GM19467 (cell line): ENCODE measurements around the gene APBA1.

Source experiments
- ATAC-seq: cut with Tn5 transposase; IDR thresholded peaks from one replicate; pipeline ENCODE4 v1.9.1; 2021; ENCODE audit warnings: mild to moderate bottlenecking, moderate library complexity; ENCODE audit not compliant: unreplicated experiment

APBA1 gene

DNA sequence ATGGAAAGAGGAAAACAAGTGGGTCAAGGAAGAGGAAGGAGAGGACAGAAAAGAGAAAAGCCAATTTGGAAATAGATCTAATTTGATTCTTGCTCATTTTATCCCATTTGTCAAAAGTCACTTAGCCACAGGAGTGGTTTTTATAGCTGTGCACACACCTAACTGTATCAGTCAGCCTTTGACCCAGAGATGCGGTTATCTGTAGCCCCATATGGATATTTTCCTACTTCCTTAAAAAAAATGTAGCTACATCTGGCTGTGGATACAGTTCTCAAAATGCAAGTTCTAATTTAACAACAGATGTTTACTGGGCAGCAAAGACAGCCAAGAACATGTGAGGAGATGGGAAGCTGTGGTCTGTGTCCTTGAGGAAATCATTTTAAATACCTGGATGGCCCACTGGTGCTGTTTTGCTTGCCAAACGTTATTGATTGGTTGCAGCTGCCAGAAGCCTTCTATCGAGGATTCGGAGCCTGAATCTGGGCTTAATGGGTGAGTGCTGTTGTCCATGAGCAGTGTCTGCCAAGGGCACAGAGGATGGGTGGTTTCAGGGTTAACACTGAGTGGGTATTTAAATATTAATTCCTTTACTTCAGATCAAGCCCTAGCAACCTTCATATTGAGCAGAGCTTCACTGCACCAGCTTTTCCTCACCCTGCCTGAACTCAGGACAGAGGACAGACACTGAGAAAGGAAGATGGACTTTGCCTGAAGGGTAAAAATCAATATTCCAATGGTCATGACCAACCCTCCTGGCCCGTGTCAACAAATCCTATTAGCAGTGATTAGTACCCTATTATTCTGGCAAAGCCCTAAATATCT lies 92.2 kb downstream of the APBA1 start:
- ATAC-seq: no peak

DNA sequence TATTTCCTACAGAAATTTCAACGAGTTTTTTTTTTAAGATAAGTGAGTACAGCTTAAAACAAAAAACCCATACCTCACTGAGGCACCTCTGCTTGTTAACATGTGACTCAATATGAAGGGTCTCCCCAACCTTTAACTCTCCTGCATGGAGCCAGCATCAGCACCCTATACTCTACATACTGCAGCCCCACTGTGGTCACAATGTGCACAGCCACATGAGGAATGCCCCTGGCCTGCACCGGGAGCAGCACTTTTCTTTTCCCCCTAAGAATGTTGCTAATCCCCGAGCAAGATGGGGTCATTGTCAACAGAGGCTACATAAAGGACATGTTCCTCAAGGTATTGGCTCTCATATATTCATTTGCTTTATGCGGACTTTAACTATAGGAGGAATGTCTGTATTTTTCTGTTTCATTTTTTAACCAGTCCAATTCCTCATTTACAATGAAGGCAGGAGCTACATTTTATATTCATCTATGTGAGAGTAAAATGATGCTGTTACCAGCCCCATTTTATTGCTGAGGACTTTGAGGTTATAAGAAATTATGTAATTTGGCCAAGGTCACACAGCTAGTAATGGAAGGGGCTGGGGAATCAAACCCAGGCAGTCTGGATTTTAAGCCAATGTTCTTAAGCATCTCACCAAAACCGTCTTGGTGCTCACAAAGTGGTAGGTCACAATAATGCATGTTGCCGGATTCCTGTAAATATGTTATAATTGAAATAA lies 93.0 kb downstream of the APBA1 start:
- no peak for ATAC-seq

DNA sequence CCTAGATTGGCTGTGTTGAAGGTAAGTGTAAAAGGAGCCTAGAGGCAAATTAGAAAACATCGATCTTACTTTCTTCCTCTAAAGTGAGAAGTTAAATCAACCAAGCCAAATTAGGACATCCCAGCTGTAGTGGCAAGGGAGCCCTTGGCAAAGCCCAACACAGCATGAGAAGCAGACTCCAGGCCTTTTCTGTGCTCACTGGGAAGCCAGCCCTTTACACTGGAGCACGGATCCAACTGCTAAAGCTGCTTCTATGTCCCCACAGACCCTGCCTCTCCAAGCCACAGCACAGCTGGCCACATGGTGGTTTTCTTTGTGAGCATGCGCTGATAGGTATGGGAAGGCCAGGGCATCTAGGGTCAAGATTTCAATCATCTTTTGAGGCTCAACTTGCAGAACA lies 94.1 kb downstream of the APBA1 start:
- no peak for ATAC-seq

DNA sequence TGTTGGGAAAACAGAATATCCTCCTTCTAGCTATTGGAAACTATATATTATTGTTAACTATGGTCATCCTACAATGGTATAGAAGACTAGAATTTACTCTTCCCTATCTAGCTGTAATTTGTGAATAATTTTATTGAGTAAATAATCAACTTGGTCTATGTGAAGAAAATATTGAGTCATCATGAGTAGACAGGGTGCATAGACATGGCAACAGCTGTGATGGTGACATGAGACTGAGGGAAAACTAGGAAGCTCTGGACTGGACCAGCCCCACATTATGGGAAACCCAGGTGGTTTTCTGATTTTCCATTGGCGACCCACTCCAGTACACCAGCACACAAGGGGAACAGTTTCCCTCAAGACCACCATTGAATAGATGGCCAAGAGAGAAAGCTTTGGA lies 95.0 kb downstream of the APBA1 start:
- no peak for ATAC-seq

DNA sequence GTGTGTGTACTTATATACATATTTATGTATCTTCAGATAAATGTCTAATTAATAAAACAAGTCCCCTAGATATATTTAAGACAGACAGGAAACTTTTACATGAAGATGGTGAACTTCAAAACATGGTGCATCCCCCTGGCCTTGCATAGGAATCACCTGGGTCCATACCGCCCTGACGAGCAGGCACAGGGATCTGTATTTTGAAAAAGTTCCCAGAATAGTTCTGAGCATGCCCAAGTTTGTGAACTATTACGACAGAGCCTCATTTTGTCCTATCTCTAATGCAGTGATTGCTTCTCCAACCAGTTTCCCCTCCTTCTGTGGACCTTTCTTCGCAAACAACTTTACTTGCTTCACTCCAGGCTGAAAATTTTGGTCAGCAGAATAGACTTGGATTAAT lies 98.1 kb downstream of the APBA1 start:
- no peak for ATAC-seq

DNA sequence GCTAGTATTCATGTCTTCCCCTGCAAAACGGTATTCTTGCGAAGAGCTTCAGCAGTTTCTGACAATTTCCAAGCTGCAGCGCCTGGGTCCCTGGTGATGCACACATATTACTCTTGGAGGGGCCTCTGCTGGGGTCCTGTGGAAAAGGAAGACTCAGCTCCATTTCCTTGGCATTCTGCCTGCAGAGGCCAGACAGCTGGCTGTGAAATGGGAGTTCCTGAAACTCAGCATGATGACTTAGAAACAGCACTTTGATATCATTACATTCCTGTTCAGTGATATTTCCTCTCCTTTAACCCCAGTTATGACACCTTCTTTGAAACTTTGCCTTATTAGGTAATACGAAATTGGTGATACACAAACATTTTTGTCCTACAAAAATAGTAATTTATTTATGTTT lies 98.5 kb downstream of the APBA1 start:
- no peak for ATAC-seq

DNA sequence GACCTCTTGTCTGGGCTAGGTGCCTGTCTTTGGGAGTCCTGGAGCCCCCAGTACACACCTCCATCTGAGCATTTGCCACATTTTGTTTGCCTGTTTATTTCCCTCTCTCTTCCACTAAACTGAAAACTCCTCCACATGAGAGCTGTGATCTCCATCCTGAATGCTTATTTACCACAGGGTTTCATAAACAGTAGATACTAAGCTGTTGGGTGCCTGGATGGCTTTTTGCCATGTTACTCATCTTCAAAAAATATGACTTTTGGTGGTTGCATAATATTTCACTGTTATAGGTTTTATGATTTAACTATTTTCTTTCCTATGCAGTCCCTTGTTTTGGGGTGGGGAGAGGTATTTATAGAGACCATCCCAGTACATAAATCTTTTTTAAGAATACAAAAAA lies 99.6 kb downstream of the APBA1 start:
- ATAC-seq: no peak

DNA sequence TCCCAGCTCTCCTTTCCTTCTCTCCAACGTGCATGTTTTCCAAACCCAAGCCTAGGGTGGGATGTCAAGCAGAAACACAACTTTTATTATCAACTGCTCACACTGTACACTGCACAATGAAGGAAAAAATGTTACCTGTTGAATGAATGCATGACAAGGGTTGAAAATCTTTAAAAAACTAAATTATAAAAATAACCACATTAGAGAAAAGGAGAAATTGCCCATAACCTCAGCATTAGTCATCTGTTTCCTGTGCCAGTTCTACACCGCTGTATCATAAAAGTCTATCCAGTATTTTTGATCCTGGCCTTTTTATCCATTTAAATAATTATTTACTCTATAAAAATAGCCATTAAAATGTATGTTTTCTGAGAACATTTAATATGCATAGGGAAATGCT lies 101.1 kb downstream of the APBA1 start:
- no peak for ATAC-seq

DNA sequence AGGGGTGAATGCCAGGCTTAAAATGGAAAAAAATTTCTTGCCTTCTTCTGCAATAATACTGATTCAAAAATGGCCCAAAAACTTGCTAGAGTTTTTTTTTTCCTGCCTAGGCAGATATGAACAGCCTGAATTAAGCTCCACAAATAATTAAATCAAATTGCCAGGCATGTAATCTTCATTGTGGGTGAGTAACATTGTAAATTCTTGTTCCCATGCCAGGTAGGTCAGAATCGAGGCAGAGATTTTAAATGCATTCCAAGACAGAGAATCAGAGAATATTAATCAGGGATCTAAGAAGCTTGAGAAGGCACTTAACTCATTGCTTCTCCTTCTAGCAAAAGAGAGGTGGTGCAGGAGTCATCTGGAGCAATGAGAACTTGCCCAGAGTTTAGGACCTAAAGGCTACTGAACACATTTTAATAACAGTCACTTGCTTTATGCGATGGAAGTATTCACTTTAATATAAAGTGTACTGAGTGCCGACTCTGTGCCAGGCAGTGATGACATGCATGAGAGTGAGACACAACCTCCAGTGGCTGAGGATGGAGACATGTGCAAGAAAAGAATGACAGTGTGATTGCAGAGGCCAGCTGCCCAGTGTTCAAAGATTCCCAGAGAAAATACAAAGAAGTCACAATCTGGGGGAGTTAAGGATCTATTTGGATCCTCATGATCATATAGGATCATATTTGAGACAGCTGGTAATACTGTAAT lies 102.3 kb downstream of the APBA1 start:
- ATAC-seq: no peak

DNA sequence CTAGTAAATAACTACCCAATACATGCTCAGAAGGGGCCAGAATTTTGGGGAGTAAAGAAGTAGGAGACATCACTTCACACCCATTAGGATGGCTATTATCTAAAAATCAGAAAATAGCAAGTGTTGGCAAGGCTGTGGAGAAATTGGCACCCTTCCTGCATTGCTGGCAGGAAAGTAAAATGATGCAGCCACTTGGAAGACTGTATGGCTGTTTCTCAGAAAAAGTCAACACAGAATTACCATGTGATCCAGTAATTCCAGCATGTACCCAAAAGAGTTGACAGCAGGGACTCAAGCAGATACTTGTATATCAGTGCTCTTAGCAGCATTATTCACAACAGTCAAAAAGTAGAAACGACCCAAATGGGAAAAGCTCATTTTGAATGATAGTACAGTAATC lies 107.6 kb downstream of the APBA1 start:
- ATAC-seq: no peak

DNA sequence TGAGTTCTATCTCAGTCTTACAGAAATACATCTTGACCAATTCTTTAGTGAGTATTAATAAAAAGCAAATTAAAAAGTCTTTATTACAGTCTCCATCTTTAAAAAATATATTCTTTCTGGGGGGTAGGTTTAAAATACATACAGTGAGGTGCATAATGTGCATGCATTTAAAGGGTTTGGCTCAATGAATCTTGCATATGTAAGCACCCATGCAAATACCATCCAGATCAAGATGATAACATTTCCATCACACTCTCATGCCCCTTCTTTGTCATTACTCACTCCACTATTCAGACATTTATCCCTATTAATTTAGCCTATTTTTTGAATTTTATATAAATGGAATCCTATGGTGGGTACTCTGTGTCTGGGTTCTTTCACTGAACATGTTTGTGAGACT lies 113.0 kb downstream of the APBA1 start:
- no peak for ATAC-seq

DNA sequence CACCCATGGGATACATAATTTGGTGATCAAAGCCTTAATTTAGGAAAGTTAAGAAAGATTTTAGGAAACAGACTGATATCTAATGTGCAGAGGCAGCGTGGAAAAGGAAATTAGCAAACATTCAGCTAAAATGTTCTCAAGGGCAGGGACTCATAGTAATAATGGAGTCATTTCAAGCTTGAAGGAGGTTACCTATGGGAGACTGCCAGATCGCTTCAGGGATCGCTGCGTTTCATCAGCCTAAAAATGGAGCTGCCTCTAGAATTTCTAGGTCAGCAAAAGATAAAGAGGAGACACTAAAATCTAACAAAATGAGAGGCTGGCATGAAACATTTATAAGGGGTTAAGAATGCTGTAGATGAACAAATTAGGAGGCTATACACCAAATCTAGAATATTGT lies 115.5 kb downstream of the APBA1 start:
- ATAC-seq: no peak

DNA sequence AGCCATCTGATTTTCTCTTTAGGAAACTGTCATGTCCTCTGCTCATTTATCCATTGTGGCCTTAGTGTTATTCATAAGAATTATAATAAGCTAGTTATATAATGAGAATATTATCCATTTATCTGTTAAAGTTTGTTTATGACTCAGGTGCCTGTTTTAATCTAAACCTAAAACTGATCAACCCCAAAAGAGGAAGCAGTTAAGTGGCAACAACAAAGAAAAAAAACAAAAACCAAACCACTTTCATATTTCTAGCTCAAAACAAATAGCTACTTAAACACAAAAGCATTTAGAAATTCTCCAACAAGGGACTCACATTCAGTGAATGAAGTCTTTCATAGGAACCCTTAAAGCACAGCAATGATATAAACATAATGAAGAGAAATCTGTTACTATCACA lies 116.4 kb downstream of the APBA1 start:
- no peak for ATAC-seq

DNA sequence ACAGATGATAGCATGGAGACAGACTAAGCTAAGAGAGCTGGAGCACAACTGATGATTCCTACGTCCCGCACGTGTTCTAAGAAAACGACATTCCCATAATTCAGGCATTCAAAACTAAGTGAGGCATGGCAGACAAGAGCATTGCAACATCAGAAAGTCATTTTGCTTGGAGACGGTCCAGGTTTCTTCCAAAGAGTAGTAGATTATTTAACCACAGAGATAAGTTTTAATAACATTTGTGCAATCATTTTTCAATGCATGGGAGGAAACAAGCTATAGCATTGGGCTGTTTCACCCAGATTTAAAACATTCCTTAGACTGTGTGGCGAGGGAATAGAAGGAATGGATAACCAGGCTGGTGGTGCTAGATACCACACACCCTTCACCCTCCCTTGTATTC lies 117.2 kb downstream of the APBA1 start:
- no peak for ATAC-seq

DNA sequence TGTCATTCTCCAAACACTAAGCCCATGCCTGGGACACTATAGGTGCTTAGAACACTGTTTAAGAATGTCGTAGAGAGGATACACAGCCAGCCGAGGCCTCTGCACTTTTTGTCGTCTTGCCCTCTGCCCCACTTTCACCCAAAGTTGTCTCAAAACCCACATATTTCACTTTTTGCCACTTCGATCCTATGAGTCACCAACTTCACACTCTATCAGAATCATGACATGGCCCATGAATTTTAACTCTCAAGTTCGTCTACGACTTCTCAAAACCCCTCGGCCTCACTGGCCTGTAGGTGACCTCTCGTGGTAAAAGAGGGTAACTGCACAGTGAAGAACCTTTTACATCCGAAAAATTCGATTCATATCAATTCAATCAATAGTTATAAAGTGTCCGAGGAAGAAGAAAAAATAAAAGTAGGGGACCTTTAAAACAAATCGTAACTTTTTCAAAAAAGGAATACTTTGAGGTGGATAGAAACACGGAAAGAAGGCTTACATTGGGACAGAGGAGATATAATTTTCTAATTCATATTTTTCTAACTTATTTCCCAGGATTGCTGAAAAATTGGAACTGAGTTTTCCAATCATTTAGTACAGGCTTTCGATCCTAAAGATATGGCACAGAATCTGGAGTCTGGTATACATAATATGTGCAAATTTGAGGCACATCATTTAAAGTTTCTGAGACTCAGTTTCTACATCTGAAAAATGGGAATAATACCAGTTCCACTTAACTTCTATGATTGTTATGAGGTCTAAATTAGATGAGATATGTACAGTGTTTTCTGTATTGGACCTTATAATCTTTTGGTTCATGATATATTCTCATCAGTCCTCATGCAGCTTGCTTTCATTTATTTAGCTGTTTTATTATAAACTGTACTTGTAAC lies 122.6 kb downstream of the APBA1 start:
- no peak for ATAC-seq

DNA sequence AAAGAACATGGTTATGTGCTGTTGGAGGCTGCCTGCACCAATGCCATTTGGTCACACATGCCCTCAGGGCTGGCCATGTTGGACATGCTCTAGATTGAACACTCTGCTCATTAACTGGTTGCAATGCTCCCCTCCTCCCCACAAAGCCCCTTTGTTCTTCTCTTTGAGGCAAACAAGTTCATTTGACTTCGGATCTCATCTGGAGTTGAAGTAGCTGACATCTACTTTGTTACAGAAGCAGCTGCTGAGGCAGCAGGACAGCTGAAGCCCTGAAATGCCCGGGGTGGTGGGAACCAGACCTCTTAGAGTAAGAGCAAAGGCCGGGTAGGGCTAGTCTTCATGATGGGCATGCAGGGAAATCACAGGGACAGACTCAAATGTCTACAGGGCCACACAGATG lies 123.5 kb downstream of the APBA1 start:
- no peak for ATAC-seq

DNA sequence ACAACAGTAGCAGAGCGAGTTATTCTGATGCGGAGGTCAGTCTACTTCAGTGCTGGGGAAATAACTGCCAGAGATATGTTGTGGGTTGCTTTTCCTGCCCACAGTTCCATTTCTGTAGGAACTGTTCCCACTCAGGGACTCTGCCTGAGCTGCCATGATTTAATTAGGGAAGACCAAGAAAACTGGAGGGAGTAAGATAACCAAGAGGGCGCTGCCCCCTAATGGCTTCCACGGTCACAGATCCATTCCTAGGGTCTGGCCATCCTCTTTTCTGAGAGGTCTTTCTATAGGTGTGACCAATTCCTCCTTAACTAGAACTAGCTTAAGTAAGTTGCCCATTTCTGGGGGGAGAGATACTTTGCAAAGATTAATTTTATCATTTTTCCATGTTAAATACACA lies 125.9 kb downstream of the APBA1 start:
- no peak for ATAC-seq

DNA sequence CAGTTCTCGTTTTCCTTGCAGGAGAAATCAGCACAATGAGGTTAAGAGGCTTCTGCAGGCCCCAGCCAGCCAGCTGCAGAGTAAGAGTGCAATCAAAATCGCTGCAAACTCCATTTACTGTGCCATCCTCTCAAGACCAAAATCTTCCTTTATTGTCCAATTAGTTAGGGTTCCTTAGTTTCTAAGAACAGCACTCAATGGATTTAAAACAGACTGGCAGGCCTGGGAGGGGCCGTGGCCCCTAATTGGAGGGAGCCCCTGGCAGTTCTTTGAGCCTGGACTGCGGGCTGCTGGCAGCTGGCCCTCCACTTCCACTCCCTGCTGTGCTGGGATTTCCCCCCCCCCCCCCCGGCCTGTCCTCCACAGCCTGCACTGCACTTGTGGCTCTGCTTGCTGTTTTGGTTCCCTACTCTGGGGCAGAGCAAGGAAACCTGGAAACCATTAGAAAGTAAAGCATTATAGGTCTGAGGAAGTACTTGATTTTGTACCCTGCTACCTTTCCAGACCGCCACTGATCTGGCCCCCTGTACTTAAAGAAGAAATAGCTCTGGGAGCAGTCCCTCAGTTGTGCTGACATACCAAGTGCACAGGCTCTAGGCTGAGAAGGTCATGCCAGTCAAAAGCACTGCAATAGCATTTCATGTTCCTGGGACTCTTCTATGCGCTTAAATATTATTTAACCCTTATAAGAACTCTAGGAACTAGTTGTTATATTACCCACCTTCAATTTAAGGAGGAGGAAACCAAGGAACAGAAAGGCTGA lies 129.0 kb downstream of the APBA1 start:
- no peak for ATAC-seq

DNA sequence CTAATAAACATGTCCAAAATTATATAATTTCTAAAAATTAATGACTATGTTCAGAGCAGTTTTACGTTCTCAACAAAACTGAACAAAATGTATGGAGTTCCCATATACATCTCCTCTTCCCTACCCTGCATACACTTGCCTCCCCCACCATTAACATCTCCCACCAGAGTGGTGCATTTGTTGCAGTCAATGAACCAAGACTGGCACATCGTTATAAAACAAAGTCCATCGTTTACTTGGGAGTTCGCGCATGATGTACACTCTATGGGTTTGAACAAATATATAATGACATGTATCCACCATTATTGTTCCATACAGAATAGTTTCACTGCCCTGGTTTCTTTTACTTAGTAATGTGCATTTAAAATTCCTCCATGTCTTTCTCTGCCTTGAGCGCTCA lies 130.1 kb downstream of the APBA1 start:
- no peak for ATAC-seq

DNA sequence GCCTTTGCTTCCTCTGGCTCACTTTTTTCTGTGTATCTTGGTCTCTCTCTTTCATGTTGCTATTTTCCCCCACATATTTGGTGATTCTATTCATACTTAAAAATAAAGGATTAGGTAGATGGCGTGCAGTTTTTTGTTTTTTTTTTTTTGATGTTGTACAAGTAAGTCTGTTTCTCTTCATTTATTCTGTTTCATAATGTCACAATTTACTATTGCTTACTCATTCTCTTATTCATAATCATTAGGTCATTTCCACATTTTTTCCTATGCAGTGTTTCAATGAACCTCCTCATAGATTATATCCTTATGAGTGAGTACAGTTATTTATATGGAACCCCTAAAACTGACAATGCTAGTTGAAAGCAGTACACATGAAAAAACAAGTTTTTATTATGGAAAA lies 136.3 kb downstream of the APBA1 start:
- no peak for ATAC-seq
